Naive thymus-derived CD4-positive, alpha-beta T cell (primary cell): ENCODE results near the gene TEX19. TPM values are rescaled to one million over a fixed set of nuclear protein-coding genes. Genes with fewer than 3 reads are reported as not detected.
"Not testable (repeated sequence)": the region's sequence is repeated elsewhere in the genome, so short reads cannot be mapped to it uniquely, and the experiment has no call there.

Experiments
- ATAC-seq: fragments of 150-1000 bp; cut with Tn5 transposase; 2 replicates; pipeline ENCODE4 v1.10.0; 2021; ENCODE audit warnings: mild to moderate bottlenecking, moderate library complexity
- CTCF ChIA-PET: fragments of 350-600 bp; sonication (Branson Sonifier 250); formaldehyde crosslinking; loops from one replicate; lab custom pipeline; 2021; ENCODE audit warnings: antibody characterized with exemption; lab: Charles Lee
- POLR2A ChIA-PET: fragments of 350-600 bp; sonication (Branson Sonifier 250); formaldehyde crosslinking; loops from one replicate; lab custom pipeline; 2021; ENCODE audit warnings: antibody characterized with exemption, inconsistent platforms; lab: Charles Lee
- DNase-seq, 9 donors: peaks; one replicate each; pipeline versions ENCODE4 v3.0.0 to v3.0.0-alpha.2; 2020 to 2022; ENCODE audit warnings: mixed read lengths in 1 of 9
- H3K27ac ChIP-seq: one replicate; pipeline ENCODE4 v1.7.0; 2013; ENCODE audit warnings: mild to moderate bottlenecking, low read depth, low read length, moderate library complexity
- H3K27me3 ChIP-seq, 2 donors: one replicate each; pipeline ENCODE4 v1.7.0; 2013; ENCODE audit warnings: low read length in 2 of 2, mild to moderate bottlenecking in 2 of 2, moderate library complexity in 2 of 2; ENCODE audit not compliant: control insufficient read depth in 2 of 2, insufficient read depth in 2 of 2
- H3K36me3 ChIP-seq, 3 experiments: 1 replicate in 2 of 3; 2 replicates in 1 of 3; pipeline ENCODE4 v1.7.0; 2013; ENCODE audit warnings: low read length in 3 of 3, mild to moderate bottlenecking in 3 of 3, moderate library complexity in 1 of 3; ENCODE audit not compliant: insufficient read depth in 3 of 3, control insufficient read depth in 2 of 3
- H3K4me1 ChIP-seq, 2 donors: one replicate each; pipeline ENCODE4 v1.7.0; 2013; ENCODE audit warnings: low read length in 2 of 2, mild to moderate bottlenecking in 2 of 2, moderate library complexity in 1 of 2; ENCODE audit not compliant: control insufficient read depth in 2 of 2, insufficient read depth in 2 of 2
- H3K4me3 ChIP-seq: 2 replicates; pipeline ENCODE4 v1.7.0; 2013; ENCODE audit warnings: mild to moderate bottlenecking, low read length
- H3K9me3 ChIP-seq, 3 experiments: 1 replicate in 2 of 3; 2 replicates in 1 of 3; pipeline ENCODE4 v1.7.0; 2013; ENCODE audit warnings: low read length in 3 of 3; ENCODE audit not compliant: control insufficient read depth in 2 of 3
- H3K27ac Mint-ChIP-seq, 9 donors: one replicate each; pipeline ENCODE4 v1.8.0; 2020 to 2022; ENCODE audit warnings: mixed read lengths in 9 of 9, mild to moderate bottlenecking in 8 of 9, moderate library complexity in 5 of 9, inconsistent platforms in 2 of 9
- H3K27me3 Mint-ChIP-seq, 5 donors: one replicate each; pipeline ENCODE4 v1.8.0; 2021 to 2022; ENCODE audit warnings: mixed read lengths in 5 of 5, mild to moderate bottlenecking in 1 of 5
- H3K36me3 Mint-ChIP-seq, 5 donors: one replicate each; pipeline ENCODE4 v1.8.0; 2020 to 2022; ENCODE audit warnings: mixed read lengths in 5 of 5, mild to moderate bottlenecking in 3 of 5, inconsistent platforms in 1 of 5
- H3K4me1 Mint-ChIP-seq, 7 donors: one replicate each; pipeline ENCODE4 v1.8.0; 2020 to 2022; ENCODE audit warnings: mixed read lengths in 7 of 7, mild to moderate bottlenecking in 3 of 7, inconsistent platforms in 1 of 7
- H3K4me3 Mint-ChIP-seq, 10 donors: one replicate each; pipeline ENCODE4 v1.8.0; 2020 to 2022; ENCODE audit warnings: mild to moderate bottlenecking in 10 of 10, mixed read lengths in 10 of 10, moderate library complexity in 6 of 10, inconsistent platforms in 2 of 10
- H3K9me3 Mint-ChIP-seq, 11 donors: one replicate each; pipeline ENCODE4 v1.8.0; 2020 to 2022; ENCODE audit warnings: mixed read lengths in 11 of 11, mild to moderate bottlenecking in 4 of 11, inconsistent platforms in 1 of 11, moderate library complexity in 1 of 11
- intact Hi-C, 2 donors: fragments of 100-400 bp; cut with micrococcal nuclease; formaldehyde crosslinking; loops; one replicate each; pipeline ENCODE4 v1.15.1; 2023
- polyA plus RNA-seq, 2 donors: library from polyadenylated mRNA; unstranded; fragments of 300-500 nt; fragmentation: Illumina TruSeq; gene quantifications; one replicate each; pipeline ENCODE4 v1.2.3, GENCODE V29; 2021
- total RNA-seq, 6 experiments: library from RNA in 5 of 6; stranded (reverse) in 5 of 6; gene quantifications; 1 replicate in 5 of 6; 2 replicates in 1 of 6; pipeline ENCODE4 v1.2.3 and lab custom pipeline; 2021 to 2026

The TEX19 gene
- total and polyA plus RNA-seq, 7 experiments from 2014 or later, result not detected

DNA sequence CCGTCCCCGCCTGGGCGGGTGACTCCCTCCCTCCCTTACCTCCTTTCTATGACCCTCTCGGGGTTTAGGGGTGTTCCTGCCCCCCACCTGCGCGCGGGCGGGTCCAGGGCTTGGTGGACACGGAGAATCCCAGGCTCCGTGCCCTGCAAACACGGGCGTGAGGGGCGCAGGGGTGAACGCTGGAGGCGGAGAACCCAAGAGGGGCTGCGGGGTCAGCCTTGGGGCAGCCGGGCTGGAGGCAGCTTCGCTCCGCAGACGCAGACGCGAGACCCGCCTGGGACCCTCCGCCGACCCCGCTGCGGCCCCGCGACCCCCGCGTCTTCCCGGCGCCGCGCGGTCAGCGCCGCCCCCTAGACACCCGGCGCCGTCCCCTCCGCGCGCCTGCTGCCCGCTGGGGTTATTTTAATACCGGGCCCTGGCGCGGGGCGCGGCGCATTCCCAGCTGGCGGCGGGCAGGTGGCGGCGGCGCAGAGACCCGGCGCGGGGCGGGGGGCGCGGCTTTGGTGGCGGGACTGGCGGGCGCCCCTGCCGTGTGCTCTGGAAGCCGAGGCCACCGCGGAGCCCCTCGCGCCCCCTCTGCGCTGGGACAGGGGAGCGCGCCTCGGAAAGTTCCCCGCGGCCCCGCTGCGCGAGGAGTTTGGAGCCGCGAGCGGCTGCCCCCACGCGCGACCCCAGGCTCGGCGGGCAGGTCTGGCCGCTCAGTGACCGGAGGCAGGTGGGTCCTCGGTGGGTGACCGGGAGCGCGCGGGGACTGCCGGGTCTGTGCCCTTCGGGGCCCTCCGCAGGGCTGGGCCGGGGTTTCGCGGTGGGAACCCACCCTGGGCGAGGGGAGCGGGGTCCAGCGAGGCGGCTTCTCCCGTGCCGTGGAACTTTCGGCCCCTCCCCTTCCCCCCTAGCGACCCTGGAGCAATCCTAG lies 12.5 kb downstream of the TEX19 start, which contains the start of gene UTS2R:
Gene UTS2R (plus strand): TSS at position 433 of the 916 bp plus-strand sequence. CDS start 2,560 bp downstream, outside the sequence.
- Histone ChIP-seq H3K27me3 (peaks cover 3 to 5% of the 10 kb centered on the region in 2 donors), H3K9me3 (no peaks in the 10 kb centered on the region), H3K4me3 (peak within 1 kb of the TSS; percentile 31), H3K27ac (no peak within 1 kb of the TSS), H3K36me3 (no peaks in the 10 kb centered on the region), H3K4me1 (peaks cover 0 to 7% of the 10 kb centered on the region in 2 donors)
- Mint-ChIP-seq H3K27ac (no peak within 1 kb of the TSS), H3K27me3 (peaks cover 27 to 65% (median 45%) of the 10 kb centered on the region in 5 donors), H3K9me3 (no peaks in the 10 kb centered on the region), H3K4me3 (peak within 1 kb of the TSS; percentile 75 to 89 (median 82)), H3K4me1 (peaks cover 7 to 20% (median 17%) of the 10 kb centered on the region in 7 donors), H3K36me3 (no peaks in the 10 kb centered on the region)
- intact Hi-C loops, result no loop called here
- ATAC-seq, result no peak
- DNase-seq, result no peak
- ChIA-PET POLR2A (no interaction called here), CTCF (no interaction called here)

- Mint-ChIP-seq H3K4me3 (peak overlapping the region; percentile 30 to 72 (median 52)), H3K4me1 (peaks cover 7 to 20% (median 17%) of the 10 kb centered on the region in 7 donors), H3K27ac (no peak overlapping the region), H3K27me3 (peaks cover 27 to 58% (median 44%) of the 10 kb centered on the region in 5 donors), H3K9me3 (no peaks in the 10 kb centered on the region), H3K36me3 (no peaks in the 10 kb centered on the region)
- no peak overlapping the region for H3K4me3 ChIP-seq
- H3K27ac ChIP-seq, result no peak overlapping the region
- peaks cover 0 to 7% of the 10 kb centered on the region in 2 donors for H3K4me1 ChIP-seq
- ATAC-seq, result no peak
- H3K36me3 ChIP-seq, result no peaks in the 10 kb centered on the region
- no peaks in the 10 kb centered on the region for H3K9me3 ChIP-seq
- no peak for DNase-seq
- ChIA-PET CTCF (no interaction called here), POLR2A (no interaction called here)
- intact Hi-C loops, result no loop called here
- peaks cover 3 to 5% of the 10 kb centered on the region in 2 donors for H3K27me3 ChIP-seq
Measured at GRCh38 chr17:82372249-82373071, 13.4 kb downstream of the TEX19 start.

GRCh38 chr17:82373072-82373452 lies 14.0 kb downstream of the TEX19 start:
- H3K4me3 ChIP-seq, CTCF ChIA-PET, H3K27ac ChIP-seq, H3K9me3 Mint-ChIP-seq, H3K27ac Mint-ChIP-seq, POLR2A ChIA-PET, H3K36me3 ChIP-seq, H3K27me3 ChIP-seq, intact Hi-C loops, DNase-seq, H3K9me3 ChIP-seq, H3K36me3 Mint-ChIP-seq, ATAC-seq, H3K4me1 ChIP-seq: not testable (repeated sequence)
- Mint-ChIP-seq H3K4me1 (peaks cover 9 to 20% (median 17%) of the 10 kb centered on the region in 7 donors), H3K4me3 (peak overlapping the region in 9 of 10 donors; percentile 15 to 72 (median 47)), H3K27me3 (peaks cover 27 to 55% (median 46%) of the 10 kb centered on the region in 5 donors)

- Mint-ChIP-seq H3K27ac (no peak overlapping the region), H3K4me1 (peaks cover 9 to 20% (median 17%) of the 10 kb centered on the region in 7 donors), H3K27me3 (peaks cover 27 to 53% (median 49%) of the 10 kb centered on the region in 5 donors), H3K36me3 (no peaks in the 10 kb centered on the region), H3K4me3 (peak overlapping the region in 1 of 10 donors; percentile 38), H3K9me3 (no peaks in the 10 kb centered on the region)
- ChIA-PET CTCF (no interaction called here), POLR2A (no interaction called here)
- H3K27ac ChIP-seq, result no peak overlapping the region
- ATAC-seq (no peak), DNase-seq (no peak)
- peaks cover 3 to 5% of the 10 kb centered on the region in 2 donors for H3K27me3 ChIP-seq
- no peaks in the 10 kb centered on the region for H3K36me3 ChIP-seq
- intact Hi-C loops, result no loop called here
- peaks cover 0 to 7% of the 10 kb centered on the region in 2 donors for H3K4me1 ChIP-seq
- H3K9me3 ChIP-seq, result no peaks in the 10 kb centered on the region
- H3K4me3 ChIP-seq, result no peak overlapping the region
Measured at GRCh38 chr17:82373731-82374625, 14.9 kb downstream of the TEX19 start.

- no peaks in the 10 kb centered on the region for H3K36me3 ChIP-seq
- Mint-ChIP-seq H3K27me3 (peaks cover 24 to 49% (median 44%) of the 10 kb centered on the region in 5 donors), H3K4me3 (no peak overlapping the region), H3K4me1 (peaks cover 9 to 20% (median 17%) of the 10 kb centered on the region in 7 donors), H3K27ac (no peak overlapping the region), H3K9me3 (no peaks in the 10 kb centered on the region), H3K36me3 (no peaks in the 10 kb centered on the region)
- CTCF ChIA-PET, result no interaction called here
- H3K4me1 ChIP-seq, result peaks cover 0 to 7% of the 10 kb centered on the region in 2 donors
- POLR2A ChIA-PET, result no interaction called here
- H3K4me3 ChIP-seq, result no peak overlapping the region
- intact Hi-C loops, result no loop called here
- H3K9me3 ChIP-seq, result no peaks in the 10 kb centered on the region
- H3K27ac ChIP-seq, result no peak overlapping the region
- ATAC-seq, result no peak
- no peak for DNase-seq
- peaks cover 3 to 5% of the 10 kb centered on the region in 2 donors for H3K27me3 ChIP-seq
Measured at GRCh38 chr17:82374626-82375331, 15.7 kb downstream of the TEX19 start.
